Activated CD4-positive, alpha-beta memory T cell treated with anti-CD3 and anti-CD28 coated beads for 36 hours (primary cell): ENCODE results near the gene HNMT. TPM values are rescaled to one million over a fixed set of nuclear protein-coding genes. Genes with fewer than 3 reads are reported as not detected.
"Not testable (repeated sequence)": the region's sequence is repeated elsewhere in the genome, so short reads cannot be mapped to it uniquely, and the experiment has no call there.

Experiments
- CTCF ChIA-PET: fragments of 350-600 bp; sonication (Branson Sonifier 250); formaldehyde crosslinking; loops from one replicate; lab custom pipeline; 2021; ENCODE audit warnings: antibody characterized with exemption, inconsistent platforms; lab: Charles Lee
- POLR2A ChIA-PET: fragments of 350-600 bp; sonication (Branson Sonifier 250); formaldehyde crosslinking; loops from one replicate; lab custom pipeline; 2021; ENCODE audit warnings: antibody characterized with exemption; lab: Charles Lee
- DNase-seq: peaks from one replicate; pipeline ENCODE4 v3.0.0-alpha.2; 2020
- H3K27ac Mint-ChIP-seq: one replicate; pipeline ENCODE4 v1.8.0; 2021; ENCODE audit warnings: mixed read lengths
- H3K27me3 Mint-ChIP-seq: one replicate; pipeline ENCODE4 v1.8.0; 2021; ENCODE audit warnings: mixed read lengths
- H3K36me3 Mint-ChIP-seq: one replicate; pipeline ENCODE4 v1.8.0; 2021; ENCODE audit warnings: mixed read lengths
- H3K4me1 Mint-ChIP-seq: one replicate; pipeline ENCODE4 v1.8.0; 2021; ENCODE audit warnings: low read depth, mixed read lengths
- H3K4me3 Mint-ChIP-seq: one replicate; pipeline ENCODE4 v1.8.0; 2021; ENCODE audit warnings: mild to moderate bottlenecking, mixed read lengths
- H3K9me3 Mint-ChIP-seq: one replicate; pipeline ENCODE4 v1.8.0; 2021; ENCODE audit warnings: mixed read lengths
- intact Hi-C: fragments of 100-400 bp; cut with micrococcal nuclease; formaldehyde crosslinking; loops from one replicate; pipeline ENCODE4 v1.15.1; 2023
- total RNA-seq, 2 experiments: library from RNA; stranded (reverse); gene quantifications; one replicate each; pipeline ENCODE4 v1.2.3, GENCODE V29; 2021

The HNMT gene
- total RNA-seq, 2 experiments from 2014 or later, result not detected

DNA sequence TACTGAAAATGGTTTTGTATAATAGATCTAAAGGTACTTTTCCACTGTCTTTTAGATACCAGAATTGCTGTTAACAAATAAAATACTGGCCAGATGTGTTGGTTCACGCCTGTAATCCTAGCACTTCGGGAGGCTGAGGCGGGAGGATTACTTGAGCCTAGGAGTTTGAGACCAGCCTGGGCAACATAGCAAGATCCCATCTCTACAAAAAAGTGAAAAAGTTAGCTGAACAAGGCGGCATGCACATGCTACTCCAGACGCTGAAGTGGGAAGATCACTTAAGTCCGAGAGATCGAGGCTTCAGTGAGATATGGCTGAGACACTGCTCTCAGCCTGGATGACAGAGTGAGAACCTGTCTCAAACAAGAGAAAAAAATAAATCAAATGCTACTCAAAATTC lies 2.8 kb downstream of the HNMT start:
- POLR2A ChIA-PET, result no interaction called here
- Mint-ChIP-seq H3K27ac (no peak overlapping the region), H3K4me3 (no peak overlapping the region), H3K36me3 (no peaks in the 10 kb centered on the region), H3K27me3 (no peaks in the 10 kb centered on the region), H3K9me3 (no peaks in the 10 kb centered on the region), H3K4me1 (no peaks in the 10 kb centered on the region)
- CTCF ChIA-PET, result no interaction called here
- intact Hi-C loops, result no loop called here
- DNase-seq, result no peak

DNA sequence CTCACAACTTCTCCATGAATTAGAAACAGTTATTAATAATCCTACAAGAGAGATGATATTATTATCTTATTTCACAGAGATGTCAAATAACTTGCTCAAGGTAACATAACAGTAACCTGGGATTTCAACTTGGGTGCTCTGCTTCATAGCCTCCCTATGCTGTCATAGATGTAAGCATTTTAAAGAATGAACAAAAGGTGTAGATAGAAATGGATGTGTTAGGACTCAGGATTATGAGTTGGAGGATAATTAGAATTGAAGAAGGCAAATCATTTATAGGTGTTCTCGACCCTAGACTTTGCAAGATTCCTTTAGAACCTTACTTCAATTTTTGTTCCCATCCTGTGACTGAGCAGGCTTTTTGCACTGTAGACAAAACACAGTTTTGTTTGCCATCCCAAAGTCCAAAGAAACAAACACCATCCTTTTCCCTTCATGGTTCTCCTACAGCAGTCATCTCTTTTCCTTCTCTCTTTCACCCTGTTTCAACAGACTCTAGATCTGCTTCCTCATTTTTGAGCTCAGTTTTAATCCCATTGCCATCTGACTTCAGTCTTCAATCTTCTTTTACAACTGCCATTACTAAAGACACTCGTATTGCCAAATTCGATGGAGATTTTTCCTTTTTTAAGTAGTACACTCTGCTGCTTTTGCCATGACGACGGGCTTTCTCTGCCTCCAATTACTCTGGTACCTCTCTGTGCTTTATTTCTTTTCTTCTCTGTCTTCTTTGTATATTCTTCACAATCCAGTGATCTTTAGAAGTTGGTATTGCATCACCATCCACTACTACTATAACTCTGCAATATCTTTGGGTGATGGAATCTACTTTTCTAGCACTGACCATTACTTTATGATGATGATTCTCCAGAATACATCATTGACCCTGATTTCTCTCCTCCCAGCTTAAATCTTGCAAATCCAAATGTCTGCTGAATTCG lies 4.5 kb downstream of the HNMT start:
- H3K9me3 Mint-ChIP-seq, result no peaks in the 10 kb centered on the region
- no peak overlapping the region for H3K4me3 Mint-ChIP-seq
- no peaks in the 10 kb centered on the region for H3K4me1 Mint-ChIP-seq
- H3K36me3 Mint-ChIP-seq, result no peaks in the 10 kb centered on the region
- intact Hi-C loops, result no loop called here
- ChIA-PET POLR2A (no interaction called here), CTCF (no interaction called here)
- H3K27ac Mint-ChIP-seq, result no peak overlapping the region
- H3K27me3 Mint-ChIP-seq, result no peaks in the 10 kb centered on the region
- no peak for DNase-seq

DNA sequence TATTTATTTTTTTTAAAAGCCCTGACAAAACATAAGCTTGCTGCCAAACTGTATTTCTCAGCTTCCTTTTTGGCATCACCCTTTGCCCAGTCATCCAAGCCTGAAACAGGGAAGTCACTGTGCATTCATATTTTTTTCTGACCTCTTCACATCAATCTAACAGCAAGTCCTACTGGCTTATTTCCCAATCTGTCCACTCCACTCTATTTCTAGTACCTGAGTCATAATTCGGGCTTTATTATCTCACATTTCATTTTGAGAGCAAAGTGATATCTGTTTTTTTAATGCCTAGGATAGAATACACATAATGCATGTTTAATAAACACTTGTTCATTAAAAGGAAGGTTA lies 5.1 kb downstream of the HNMT start:
- Mint-ChIP-seq H3K27ac (no peak overlapping the region), H3K27me3 (no peaks in the 10 kb centered on the region), H3K4me1 (no peaks in the 10 kb centered on the region), H3K36me3 (no peaks in the 10 kb centered on the region), H3K4me3 (no peak overlapping the region), H3K9me3 (no peaks in the 10 kb centered on the region)
- intact Hi-C loops, result no loop called here
- CTCF ChIA-PET, result no interaction called here
- POLR2A ChIA-PET, result no interaction called here
- DNase-seq, result no peak

DNA sequence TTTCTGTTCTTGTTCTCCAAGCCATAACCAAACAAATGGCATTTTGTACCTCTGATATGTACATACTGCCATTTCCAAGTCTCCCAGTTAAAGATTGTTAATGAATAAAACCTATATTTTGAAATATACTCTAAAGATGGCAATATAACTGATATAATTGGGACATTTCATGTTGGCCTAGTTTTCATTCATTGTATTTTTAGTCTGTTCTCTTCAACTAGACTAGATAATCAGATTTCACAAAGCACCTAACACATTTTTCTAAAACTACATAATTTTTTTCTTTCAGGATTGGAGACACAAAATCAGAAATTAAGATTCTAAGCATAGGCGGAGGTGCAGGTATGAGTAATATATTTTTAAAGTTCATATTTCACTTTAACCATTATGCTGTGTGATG lies 5.6 kb downstream of the HNMT start:
- Mint-ChIP-seq H3K27me3 (no peaks in the 10 kb centered on the region), H3K4me1 (no peaks in the 10 kb centered on the region), H3K9me3 (no peaks in the 10 kb centered on the region), H3K4me3 (no peak overlapping the region), H3K36me3 (no peaks in the 10 kb centered on the region), H3K27ac (no peak overlapping the region)
- intact Hi-C loops, result no loop called here
- POLR2A ChIA-PET, result no interaction called here
- no peak for DNase-seq
- CTCF ChIA-PET, result no interaction called here

DNA sequence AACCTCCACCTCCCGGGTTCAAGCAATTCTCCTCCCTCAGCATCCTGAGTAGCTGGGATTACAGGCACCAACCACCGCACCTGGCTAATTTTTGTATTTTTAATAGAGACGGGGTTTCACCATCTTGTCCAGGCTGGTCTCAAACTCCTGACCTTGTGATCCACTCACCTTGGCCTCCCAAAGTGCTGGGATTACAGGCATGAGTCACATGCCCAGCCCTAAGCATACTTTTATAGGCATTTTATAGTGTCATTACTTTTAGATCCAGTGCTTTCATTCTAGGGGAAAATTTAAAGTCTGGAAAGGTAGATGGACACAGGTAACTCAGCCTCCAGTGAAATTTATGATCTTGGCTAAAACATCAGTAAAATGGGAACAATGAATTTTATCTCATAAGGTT lies 7.0 kb downstream of the HNMT start:
- H3K4me1 Mint-ChIP-seq, H3K4me3 Mint-ChIP-seq, H3K9me3 Mint-ChIP-seq, intact Hi-C loops, CTCF ChIA-PET, H3K27me3 Mint-ChIP-seq, H3K27ac Mint-ChIP-seq, POLR2A ChIA-PET, H3K36me3 Mint-ChIP-seq, DNase-seq: not testable (repeated sequence)

DNA sequence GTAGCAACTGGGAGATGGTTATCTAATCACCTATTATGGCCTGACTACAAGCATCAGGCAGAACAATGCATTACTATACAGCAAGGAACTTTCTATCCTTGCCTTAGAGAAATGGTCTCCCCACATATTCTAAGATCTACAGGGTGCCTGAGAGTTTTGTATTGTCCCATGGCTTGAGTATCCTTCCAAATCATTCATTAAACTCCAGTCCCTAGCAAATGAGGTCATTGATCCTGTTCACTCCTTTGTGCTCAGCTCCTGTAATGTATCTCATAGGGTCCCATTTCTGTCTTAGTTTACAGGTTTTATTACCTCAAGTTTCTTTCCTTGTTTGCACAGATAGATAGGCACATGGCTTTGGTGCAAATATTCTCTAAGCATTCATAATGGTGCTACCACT lies 9.0 kb downstream of the HNMT start:
- ChIA-PET POLR2A (no interaction called here), CTCF (interaction anchor here (0.7 kb wide), 1 partner anchor 179 kb away, joined by 8 read pairs; no protein-coding TSS in a partner anchor)
- no peak for DNase-seq
- Mint-ChIP-seq H3K27ac (no peak overlapping the region), H3K27me3 (no peaks in the 10 kb centered on the region), H3K4me3 (no peak overlapping the region), H3K4me1 (no peaks in the 10 kb centered on the region), H3K36me3 (no peaks in the 10 kb centered on the region), H3K9me3 (no peaks in the 10 kb centered on the region)
- intact Hi-C loops, result no loop called here

DNA sequence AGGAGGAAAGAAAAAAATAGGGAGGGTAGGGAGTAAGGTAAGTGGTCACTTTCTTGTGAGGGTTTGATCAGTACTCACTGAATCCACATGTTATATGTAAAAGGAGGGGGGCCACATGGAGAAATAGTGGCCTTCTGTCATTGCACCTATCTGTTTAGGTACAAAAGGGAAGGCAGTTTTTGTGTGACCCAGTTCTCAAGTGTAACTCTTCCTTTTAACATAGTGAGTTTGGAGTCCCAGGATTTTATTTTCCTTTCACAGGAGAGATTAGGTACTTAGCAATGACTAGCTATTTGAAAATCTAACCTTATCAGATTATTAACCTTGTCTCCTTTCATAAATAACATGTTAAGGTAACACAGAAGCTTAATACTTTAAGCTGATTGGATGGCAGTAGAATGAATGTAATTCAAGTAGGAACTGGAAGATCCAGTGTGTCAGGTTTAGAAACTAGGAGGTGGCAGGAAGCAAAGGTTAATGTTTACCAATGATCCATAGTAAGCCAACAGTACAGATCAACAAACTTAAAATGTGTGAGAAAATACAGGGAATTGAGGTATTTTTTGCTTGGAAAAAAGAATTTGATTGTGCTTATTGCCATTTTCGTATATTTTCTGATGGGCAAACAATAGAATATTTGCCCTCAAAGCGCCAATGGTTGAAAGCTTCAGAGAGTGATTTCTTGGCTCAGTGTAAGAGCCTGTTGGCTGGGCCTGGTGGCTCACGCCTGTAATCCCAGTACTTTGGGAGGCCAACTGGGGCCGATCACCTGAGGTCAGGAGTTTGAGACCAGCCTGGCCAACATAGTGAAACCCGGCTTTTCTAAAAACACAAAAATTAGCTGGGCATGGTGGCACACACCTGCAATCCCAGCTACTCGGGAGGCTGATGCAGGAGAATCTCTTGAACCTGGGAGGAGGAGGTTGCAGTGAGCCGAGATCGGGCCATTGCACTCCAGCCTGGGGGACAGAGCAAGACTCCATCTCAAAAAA lies 11.3 kb downstream of the HNMT start:
- H3K9me3 Mint-ChIP-seq, result no peaks in the 10 kb centered on the region
- H3K27me3 Mint-ChIP-seq, result no peaks in the 10 kb centered on the region
- H3K27ac Mint-ChIP-seq, result no peak overlapping the region
- CTCF ChIA-PET, result no interaction called here
- H3K4me3 Mint-ChIP-seq, result no peak overlapping the region
- H3K4me1 Mint-ChIP-seq, result no peaks in the 10 kb centered on the region
- POLR2A ChIA-PET, result no interaction called here
- H3K36me3 Mint-ChIP-seq, result no peaks in the 10 kb centered on the region
- intact Hi-C loops, result no loop called here
- no peak for DNase-seq

DNA sequence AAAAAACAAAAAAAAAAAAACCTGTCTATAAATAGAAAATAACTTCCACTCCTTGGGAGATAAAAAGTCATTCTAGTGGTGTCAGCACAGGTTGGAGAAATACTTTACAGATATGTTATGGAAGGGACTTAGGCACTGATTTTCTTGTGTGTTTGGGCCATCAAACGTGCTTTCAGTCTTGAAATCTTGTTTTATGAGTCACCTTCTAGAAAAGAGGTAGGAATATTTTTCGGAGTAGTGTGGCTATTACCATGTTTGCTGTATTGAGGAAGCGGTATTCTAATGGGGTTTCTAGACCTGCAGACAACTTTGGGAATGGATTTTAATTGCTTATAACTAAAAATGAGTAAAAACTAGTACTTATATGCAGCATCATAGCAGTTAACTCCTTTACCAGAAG lies 12.0 kb downstream of the HNMT start:
- no peak for DNase-seq
- no peaks in the 10 kb centered on the region for H3K4me1 Mint-ChIP-seq
- CTCF ChIA-PET, result no interaction called here

DNA sequence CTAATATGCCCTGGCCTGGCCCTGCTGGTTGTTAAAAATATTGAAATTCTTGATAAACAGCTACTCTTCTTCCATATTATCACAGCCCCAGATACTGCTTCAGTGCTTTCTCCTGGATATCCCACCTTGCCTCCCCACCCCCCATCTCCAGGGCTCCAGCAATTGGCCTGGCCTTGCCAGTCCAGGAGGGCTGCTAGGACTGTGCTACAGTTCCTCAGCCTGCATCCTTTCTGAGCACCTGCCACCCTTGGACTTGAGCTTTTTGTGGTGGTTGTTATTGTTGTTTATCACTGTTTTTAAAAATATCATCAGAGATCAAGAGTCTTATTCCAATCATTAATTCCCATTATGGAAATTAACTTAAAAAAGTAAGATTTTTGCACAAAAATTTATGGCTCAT lies 13.5 kb downstream of the HNMT start:
- no peaks in the 10 kb centered on the region for H3K36me3 Mint-ChIP-seq
- no peaks in the 10 kb centered on the region for H3K4me1 Mint-ChIP-seq
- POLR2A ChIA-PET, result no interaction called here
- H3K27me3 Mint-ChIP-seq, result no peaks in the 10 kb centered on the region
- no peak for DNase-seq
- CTCF ChIA-PET, result no interaction called here
- H3K27ac Mint-ChIP-seq, result no peak overlapping the region
- intact Hi-C loops, result no loop called here
- H3K9me3 Mint-ChIP-seq, result no peaks in the 10 kb centered on the region
- H3K4me3 Mint-ChIP-seq, result no peak overlapping the region

More for the DNA sequence above, 12.0 kb downstream of the HNMT start:
- Mint-ChIP-seq H3K27me3 (no peaks in the 10 kb centered on the region), H3K27ac (no peak overlapping the region), H3K36me3 (no peaks in the 10 kb centered on the region), H3K4me3 (no peak overlapping the region), H3K9me3 (no peaks in the 10 kb centered on the region)
- intact Hi-C loops, result no loop called here
- POLR2A ChIA-PET, result no interaction called here

DNA sequence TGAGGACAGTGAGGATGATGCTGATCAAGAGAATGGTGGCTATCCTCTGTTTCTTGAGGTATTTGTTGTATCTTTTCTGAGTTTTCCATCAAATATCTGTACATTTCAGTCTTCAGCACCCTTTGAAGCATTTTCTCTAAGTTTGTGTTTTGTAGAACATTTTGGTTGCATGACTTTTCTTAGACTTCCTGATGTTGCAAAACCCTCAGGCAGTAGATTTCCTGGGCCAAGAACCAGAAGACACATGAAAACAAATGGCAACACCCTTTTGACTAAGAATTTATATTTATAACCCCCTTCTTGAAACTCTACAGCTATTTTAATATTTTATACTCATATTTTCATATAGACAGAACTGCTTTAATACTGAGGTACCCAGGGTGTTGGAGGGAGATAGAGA lies 16.2 kb downstream of the HNMT start:
- Mint-ChIP-seq H3K27ac (no peak overlapping the region), H3K9me3 (no peaks in the 10 kb centered on the region), H3K4me3 (no peak overlapping the region), H3K27me3 (no peaks in the 10 kb centered on the region), H3K36me3 (no peaks in the 10 kb centered on the region), H3K4me1 (no peaks in the 10 kb centered on the region)
- ChIA-PET CTCF (no interaction called here), POLR2A (no interaction called here)
- DNase-seq, result no peak
- intact Hi-C loops, result no loop called here

DNA sequence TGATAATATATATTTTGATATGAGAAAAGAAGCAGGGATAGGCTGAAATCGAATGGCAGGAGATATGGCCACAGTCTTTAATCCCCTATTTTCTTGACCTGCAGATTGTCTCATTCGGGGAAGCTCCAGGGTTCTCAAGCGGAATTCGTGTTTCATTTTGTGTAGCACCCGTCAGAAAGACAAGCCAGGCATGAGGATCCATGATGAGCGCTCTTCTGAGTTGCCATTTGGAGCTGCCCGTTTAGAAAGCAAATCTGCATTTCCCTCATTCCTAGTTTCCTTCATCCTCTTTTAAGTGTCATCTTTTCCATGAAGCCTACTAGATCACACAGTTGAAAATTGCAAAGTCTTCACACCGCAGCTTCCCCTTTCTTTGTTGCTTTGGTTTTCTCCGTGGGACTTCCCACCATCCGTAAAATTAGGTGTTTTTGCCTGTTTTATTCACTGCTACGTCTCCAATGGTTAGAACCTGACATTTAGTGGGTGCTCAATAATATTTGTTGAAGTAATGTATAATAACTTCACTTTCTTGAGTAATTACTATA lies 16.9 kb downstream of the HNMT start:
- Mint-ChIP-seq H3K27ac (no peak overlapping the region), H3K9me3 (no peaks in the 10 kb centered on the region), H3K36me3 (no peaks in the 10 kb centered on the region), H3K4me1 (no peaks in the 10 kb centered on the region), H3K27me3 (no peaks in the 10 kb centered on the region), H3K4me3 (no peak overlapping the region)
- ChIA-PET POLR2A (no interaction called here), CTCF (no interaction called here)
- intact Hi-C loops, result no loop called here
- no peak for DNase-seq

DNA sequence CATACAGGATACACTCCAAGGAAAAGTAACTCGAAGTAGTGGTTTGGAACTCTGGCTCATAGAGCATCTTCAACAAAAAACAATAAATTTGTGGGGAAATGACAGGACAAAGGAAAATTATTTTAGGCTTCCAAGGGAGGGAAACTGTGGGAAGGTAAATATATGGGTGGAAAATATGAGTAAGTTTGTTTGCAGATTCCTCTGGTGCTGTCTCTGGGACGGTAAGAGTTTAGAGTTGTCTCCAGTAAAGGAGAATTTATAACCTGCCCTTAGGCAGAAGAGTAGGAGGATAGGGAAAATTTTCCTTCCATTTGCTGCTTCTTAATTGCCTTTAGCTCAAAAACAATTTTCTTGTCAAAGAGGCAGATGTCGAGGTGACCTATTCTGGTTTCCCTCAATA lies 19.3 kb downstream of the HNMT start:
- no peaks in the 10 kb centered on the region for H3K36me3 Mint-ChIP-seq
- no peaks in the 10 kb centered on the region for H3K9me3 Mint-ChIP-seq
- H3K4me3 Mint-ChIP-seq, result no peak overlapping the region
- intact Hi-C loops, result no loop called here
- no peaks in the 10 kb centered on the region for H3K4me1 Mint-ChIP-seq
- CTCF ChIA-PET, result no interaction called here
- no peaks in the 10 kb centered on the region for H3K27me3 Mint-ChIP-seq
- POLR2A ChIA-PET, result no interaction called here
- no peak for DNase-seq
- no peak overlapping the region for H3K27ac Mint-ChIP-seq
